ENCODE data around the gene ATXN7.
A peak's percentile ranks its signal among the peaks of the same experiment; 100 is the strongest.

ATXN7 gene

GRCh38 chr3:64023861-64024223 lies 160.2 kb downstream of the ATXN7 start:
- no peak for TF ChIP-seq CTCF (IDR thresholded peaks at IDR 0.05)
- no peak for DNase-seq

GRCh38 chr3:64026346-64026745 lies 162.7 kb downstream of the ATXN7 start:
- DNase-seq = no peak
- H3K4me1 Mint-ChIP-seq = peaks cover 50% of the 10 kb centered on the region
- no peaks in the 10 kb centered on the region for H3K9me3 Mint-ChIP-seq
- H3K4me3 Mint-ChIP-seq = no peak overlapping the region
- peaks cover 11% of the 10 kb centered on the region for H3K36me3 Mint-ChIP-seq (ENCODE audit: low read depth)
- TF ChIP-seq CTCF (IDR thresholded peaks at IDR 0.05) = no peak
- H3K27ac Mint-ChIP-seq = no peak overlapping the region
- peaks cover 3% of the 10 kb centered on the region for H3K27me3 Mint-ChIP-seq (ENCODE audit: low read depth, poor library complexity)

More at GRCh38 chr3:64023861-64024223, 160.2 kb downstream of the ATXN7 start:
- peaks cover 43% of the 10 kb centered on the region for H3K4me1 Mint-ChIP-seq
- H3K27ac Mint-ChIP-seq = peak overlapping the region; percentile 36
- no peaks in the 10 kb centered on the region for H3K27me3 Mint-ChIP-seq (ENCODE audit: low read depth, poor library complexity)
- H3K36me3 Mint-ChIP-seq (ENCODE audit: low read depth) = peaks cover 20% of the 10 kb centered on the region
- H3K4me3 Mint-ChIP-seq = peak overlapping the region; percentile 93
- no peaks in the 10 kb centered on the region for H3K9me3 Mint-ChIP-seq

GRCh38 chr3:64027658-64028057 lies 164.0 kb downstream of the ATXN7 start:
- Mint-ChIP-seq H3K27ac (no peak overlapping the region), H3K9me3 (no peaks in the 10 kb centered on the region), H3K4me1 (peaks cover 51% of the 10 kb centered on the region), H3K36me3 (ENCODE audit: low read depth) (no peaks in the 10 kb centered on the region), H3K27me3 (ENCODE audit: low read depth, poor library complexity) (peaks cover 3% of the 10 kb centered on the region), H3K4me3 (no peak overlapping the region)
- TF ChIP-seq CTCF (IDR thresholded peaks at IDR 0.05) = no peak
- DNase-seq = no peak

- no peak for DNase-seq
- H3K4me3 Mint-ChIP-seq = no peak overlapping the region
- H3K4me1 Mint-ChIP-seq = peaks cover 50% of the 10 kb centered on the region
- no peak for TF ChIP-seq CTCF (IDR thresholded peaks at IDR 0.05)
- peaks cover 3% of the 10 kb centered on the region for H3K27me3 Mint-ChIP-seq (ENCODE audit: low read depth, poor library complexity)
- H3K9me3 Mint-ChIP-seq = peaks cover 2% of the 10 kb centered on the region
- peak overlapping the region; percentile 13 for H3K27ac Mint-ChIP-seq
- H3K36me3 Mint-ChIP-seq (ENCODE audit: low read depth) = no peaks in the 10 kb centered on the region
Measured at GRCh38 chr3:64028754-64029153, 165.1 kb downstream of the ATXN7 start.

GRCh38 chr3:64029287-64029686 lies 165.6 kb downstream of the ATXN7 start:
- no peak for DNase-seq
- H3K9me3 Mint-ChIP-seq = peaks cover 8% of the 10 kb centered on the region

More at GRCh38 chr3:64029287-64029686, 165.6 kb downstream of the ATXN7 start:
- H3K27ac Mint-ChIP-seq = peak overlapping the region; percentile 13
- peaks cover 3% of the 10 kb centered on the region for H3K36me3 Mint-ChIP-seq (ENCODE audit: low read depth)
- peaks cover 50% of the 10 kb centered on the region for H3K4me1 Mint-ChIP-seq
- H3K27me3 Mint-ChIP-seq (ENCODE audit: low read depth, poor library complexity) = peaks cover 3% of the 10 kb centered on the region
- no peak overlapping the region for H3K4me3 Mint-ChIP-seq
- no peak for TF ChIP-seq CTCF (IDR thresholded peaks at IDR 0.05)

All from nephron progenitor cell (in vitro differentiated cells).